ENCODE results near the gene KIF26B.

- TF ChIP-seq CTCF (IDR thresholded peaks at IDR 0.05) (no peak), POLR2AphosphoS5 (IDR thresholded peaks at IDR 0.05; ENCODE audit: insufficient read depth in 1 of 2, low read depth in 1 of 2) (no peak)
Measured at GRCh38 chr1:245197121-245197520, 42.3 kb downstream of the KIF26B start.
